ENCODE data around the gene RHBDD3.

The RHBDD3 gene

DNA sequence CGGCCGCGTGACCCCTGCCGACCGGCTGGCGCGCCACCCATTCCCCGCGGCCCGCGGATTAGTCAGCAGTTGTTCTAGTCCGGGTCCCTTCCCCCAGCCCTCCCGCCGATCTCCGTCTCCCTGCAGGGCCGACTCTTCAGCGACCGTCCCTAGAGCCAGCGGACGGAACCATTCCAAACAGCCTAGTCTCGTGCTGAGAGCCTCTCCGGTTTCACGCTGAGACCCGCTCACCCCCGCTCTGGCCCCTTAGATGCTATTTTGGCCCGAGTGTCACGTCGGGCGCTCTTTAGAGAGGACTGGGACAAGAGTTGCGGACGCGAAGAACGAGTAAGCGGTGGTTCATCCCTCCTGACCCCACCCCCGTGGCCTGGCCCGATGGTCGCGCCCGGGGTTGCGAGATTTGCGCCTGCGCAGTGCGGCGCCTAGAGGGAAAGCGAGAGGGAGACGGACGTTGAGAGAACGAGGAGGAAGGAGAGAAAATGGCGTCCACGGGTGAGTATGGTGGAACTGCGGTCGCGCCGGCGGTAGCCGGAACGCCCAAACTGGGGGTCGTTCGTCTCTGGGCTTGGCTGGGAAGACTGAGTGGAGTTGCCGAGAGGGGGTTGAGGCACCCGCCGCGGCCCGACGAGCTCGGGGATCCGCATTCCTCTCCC lies at the start of gene RHBDD3, which contains the start of gene EWSR1:
RHBDD3 (minus strand) TSS at position 124 of the 653 bp plus-strand sequence. CDS start 2,355 bp downstream, outside the sequence.
EWSR1 (plus strand) TSS at position 411 of the 653 bp plus-strand sequence; CDS start at position 480, 69 bp downstream.
- peak; percentile 97 for DNase-seq

DNA sequence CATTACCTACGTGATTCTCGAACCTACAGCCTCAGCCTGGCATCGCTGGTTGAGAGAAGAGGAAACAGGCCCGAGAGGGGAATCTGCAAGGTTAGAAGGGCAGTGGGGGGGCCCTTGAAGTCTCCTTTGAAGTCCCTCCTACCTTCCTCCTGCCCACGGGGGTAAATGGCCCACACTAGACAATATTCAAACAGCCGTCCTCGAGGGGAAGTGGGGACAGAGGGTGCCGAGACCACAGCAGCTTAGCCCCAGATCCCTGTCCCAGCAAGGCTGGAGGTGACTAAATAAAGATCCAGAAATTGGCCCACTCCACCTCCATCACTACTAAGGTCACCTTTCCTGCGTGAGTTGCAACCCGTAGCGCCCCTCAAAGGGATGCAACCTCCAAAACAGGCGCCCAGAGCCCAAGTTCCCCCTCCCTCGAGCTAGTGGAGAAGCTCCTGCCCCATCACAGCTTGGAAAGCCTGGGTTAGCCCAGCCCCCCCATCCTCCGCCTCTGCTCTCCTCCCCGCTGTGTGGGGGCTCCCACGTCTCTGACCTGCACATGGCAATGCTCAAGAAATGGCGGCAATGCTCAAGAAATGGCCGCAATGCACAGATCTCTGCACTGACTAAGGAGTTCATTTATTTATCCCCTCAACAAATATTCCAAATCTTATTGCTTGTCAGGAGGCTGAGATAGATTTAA lies 48.5 kb upstream of the RHBDD3 start:
- no peak for DNase-seq

DNA sequence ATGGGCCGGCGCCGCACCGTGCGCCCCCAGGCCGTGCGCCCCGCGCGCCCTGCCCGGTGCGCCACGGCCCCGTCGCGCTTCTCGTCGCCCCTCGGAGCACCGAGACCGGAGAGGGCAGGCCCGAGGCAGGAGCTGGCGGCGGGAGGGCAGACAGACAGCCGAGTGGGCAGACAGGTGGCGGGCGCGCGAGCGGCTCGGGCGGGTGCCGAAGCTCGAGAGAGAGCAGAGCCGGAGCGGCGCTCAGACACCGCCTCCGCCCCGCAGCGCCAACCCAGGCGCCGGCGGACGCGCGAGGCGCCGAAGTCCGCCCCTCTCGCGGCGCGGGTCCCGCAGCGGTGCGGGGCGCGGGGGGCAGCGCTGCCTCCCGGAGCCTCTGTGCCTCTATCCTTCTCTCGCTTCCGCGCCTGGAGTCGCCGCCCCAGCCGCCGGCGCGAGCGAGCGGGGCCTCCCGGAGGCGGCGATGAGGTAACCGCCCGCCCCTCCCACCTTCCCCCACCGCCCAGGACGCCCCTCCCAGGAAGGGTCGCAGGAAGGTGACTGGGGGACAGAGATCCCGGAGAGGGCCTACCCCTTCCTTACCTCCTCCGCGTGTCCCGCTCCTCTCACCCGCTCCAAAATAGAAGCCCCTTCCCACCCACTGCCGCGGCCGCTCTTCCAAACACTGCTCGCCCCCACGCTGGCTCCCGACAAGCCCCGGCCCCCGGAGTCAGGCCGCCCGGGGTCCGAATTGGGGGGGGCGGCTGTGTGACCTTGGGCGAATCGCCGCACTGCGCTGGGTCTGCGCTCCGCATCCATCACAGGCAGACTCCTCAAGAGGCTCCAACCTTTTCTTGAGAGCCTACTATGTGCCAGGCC lies 47.7 kb upstream of the RHBDD3 start, which contains the start of gene RASL10A:
RASL10A (minus strand) TSS at position 412 of the 855 bp plus-strand sequence. CDS start 451 bp downstream, outside the sequence.
- no peak for DNase-seq

DNA sequence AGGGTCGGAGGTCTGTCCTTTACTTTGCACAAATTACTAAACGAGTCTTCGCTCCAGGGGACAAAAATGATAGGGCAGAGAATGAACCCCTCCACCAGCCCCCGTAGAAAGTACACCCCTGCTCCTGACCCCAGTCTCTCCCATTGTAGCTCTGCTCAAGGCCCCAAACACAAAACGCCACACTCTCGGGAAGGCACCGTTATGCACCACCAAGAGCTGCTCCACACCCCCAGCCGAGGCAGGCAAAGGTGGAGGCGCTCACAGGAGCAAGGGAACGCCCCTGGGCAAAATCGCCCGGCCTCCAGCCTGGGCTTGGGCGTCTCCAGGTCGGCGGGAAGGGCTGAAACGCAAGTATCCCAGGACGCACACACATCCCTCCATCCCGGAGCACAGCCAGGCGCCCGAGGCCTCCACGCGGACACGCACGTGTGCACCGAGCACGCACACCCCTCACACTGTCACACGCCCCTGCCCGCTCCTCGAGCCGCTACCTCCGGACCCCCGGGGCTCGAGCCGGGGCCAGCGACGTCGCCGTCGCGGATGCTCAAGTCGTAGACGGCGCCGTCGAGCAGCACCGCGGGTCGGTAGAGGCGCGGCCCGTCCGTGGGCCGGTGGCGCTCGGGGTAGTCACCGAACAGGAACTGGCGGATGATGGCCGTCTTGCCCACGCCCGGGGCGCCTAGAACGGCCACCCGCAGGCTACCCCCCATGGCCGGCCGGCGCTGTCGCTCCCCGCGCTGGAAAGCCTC lies 46.9 kb upstream of the RHBDD3 start:
- no peak for DNase-seq

- no peak for DNase-seq
Measured at GRCh38 chr22:29313576-29314466, 46.0 kb upstream of the RHBDD3 start.

DNA sequence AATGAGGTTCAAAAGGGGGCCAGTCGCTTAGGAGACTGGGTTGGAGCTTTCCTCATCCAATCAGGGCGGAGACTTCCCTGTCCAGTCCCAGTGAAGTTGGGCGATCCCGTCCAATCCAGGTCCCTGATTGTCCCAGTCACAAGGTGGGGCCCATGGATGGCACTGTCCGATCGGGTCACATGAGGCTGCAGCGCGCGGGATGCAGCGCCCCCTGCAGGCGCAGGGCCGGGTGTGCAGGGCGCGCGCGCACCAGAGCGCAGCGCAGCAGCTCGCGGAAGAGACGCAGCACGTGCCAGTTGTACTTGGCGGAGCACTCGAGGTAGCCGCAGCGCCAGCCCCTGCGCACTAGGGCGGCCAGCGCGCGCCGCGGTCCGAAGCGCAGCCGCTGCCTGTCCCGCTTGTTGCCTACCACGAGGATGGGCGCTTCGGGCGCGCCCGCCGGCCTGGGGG lies 45.4 kb upstream of the RHBDD3 start:
- DNase-seq, result no peak

DNA sequence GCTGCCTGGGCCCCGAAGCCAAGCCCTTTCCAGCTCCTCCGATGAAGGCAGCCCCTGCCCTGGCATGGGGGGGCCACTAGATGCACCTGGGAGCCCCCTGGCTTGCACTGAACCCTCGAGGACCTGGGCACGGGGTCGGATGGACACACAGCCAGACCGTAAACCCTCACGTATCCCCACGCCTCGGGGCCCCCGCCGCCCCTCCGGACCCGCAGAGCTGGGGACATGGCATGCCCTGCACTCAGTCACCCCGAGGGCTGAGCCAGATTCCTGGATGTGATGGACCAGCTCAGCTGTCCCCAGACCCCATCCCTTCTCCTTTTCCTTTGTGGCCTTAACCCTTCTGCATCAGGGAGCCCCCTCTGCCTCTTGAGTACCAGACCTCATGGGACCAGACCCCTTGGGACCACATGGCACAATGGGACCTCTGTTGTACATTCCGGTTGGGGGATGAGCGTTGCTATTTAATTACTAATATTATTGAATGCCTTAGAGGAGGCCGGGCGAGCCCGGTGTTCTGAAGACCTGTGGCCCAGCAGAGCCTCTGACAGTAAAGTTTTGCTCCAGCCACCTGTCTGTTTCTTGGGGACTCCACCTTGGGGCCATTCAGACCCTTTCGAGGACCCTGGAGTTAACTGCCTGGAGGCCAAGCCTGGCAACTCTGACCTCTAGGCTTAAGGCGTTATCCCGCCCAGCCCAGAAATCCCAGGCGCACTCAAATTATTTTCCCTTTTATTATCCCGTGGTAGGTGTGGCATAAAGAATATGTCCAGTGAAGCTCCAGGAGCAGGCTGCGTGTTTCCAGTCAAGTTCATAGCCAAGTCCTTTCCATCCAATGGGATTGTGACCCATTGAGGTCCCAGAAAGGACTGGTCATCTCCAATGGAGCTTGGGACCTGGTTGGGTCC lies 44.7 kb upstream of the RHBDD3 start:
- no peak for DNase-seq

DNA sequence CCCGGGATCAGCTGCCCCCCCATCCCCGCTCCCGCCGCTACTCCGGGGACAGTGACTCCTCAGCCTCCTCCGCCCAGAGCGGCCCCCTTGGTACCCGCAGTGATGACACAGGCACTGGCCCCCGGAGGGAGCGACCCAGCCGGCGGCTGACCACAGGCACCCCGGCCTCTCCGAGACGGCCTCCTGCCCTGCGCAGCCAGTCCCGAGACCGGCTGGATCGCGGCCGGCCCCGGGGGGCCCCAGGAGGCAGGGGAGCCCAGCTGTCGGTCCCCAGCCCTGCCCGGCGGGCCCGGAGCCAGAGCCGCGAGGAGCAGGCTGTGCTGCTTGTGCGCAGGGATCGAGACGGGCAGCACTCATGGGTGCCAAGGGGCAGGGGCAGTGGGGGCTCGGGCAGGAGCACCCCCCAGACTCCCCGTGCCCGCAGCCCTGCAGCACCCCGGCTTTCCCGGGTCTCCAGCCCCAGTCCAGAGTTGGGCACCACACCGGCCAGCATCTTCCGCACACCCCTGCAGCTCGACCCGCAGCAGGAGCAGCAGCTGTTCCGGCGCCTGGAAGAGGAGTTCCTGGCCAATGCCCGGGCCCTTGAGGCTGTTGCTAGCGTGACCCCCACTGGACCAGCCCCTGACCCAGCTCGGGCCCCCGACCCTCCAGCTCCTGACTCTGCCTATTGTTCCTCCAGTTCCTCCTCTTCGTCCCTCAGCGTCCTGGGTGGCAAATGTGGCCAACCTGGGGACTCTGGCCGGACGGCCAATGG lies 43.9 kb upstream of the RHBDD3 start:
- DNase-seq, result no peak

DNA sequence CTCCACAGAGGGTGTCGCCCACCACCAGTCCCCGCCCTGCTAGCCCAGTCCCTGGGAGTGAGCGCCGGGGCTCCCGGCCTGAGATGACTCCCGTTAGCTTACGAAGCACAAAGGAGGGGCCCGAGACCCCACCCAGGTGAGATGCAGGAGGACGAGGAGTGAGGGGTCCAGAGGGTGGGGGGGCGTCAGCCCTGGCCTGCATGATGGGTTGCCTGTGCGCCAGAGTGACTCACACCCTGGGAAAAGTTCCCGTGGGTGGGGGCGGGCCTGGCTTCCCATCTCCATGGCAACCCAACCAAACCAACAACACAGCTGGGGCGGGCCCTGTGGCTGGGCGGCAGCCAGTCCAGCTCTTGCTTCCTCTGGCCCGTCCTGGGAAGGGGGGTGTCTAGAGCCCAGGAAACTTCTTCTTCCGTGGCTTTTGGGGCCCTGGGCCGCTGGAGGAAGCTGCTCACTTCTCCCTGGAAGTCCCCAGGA lies 43.1 kb upstream of the RHBDD3 start:
- peak; percentile 97 for DNase-seq

GRCh38 chr22:29310065-29310862 lies 42.5 kb upstream of the RHBDD3 start:
- DNase-seq, result no peak

- DNase-seq, result no peak
Measured at GRCh38 chr22:29309332-29310064, 41.7 kb upstream of the RHBDD3 start.

- DNase-seq, result peak; percentile 86
Measured at GRCh38 chr22:29308791-29309262, 41.0 kb upstream of the RHBDD3 start.

GRCh38 chr22:29308148-29308790 lies 40.5 kb upstream of the RHBDD3 start:
- no peak for DNase-seq

DNA sequence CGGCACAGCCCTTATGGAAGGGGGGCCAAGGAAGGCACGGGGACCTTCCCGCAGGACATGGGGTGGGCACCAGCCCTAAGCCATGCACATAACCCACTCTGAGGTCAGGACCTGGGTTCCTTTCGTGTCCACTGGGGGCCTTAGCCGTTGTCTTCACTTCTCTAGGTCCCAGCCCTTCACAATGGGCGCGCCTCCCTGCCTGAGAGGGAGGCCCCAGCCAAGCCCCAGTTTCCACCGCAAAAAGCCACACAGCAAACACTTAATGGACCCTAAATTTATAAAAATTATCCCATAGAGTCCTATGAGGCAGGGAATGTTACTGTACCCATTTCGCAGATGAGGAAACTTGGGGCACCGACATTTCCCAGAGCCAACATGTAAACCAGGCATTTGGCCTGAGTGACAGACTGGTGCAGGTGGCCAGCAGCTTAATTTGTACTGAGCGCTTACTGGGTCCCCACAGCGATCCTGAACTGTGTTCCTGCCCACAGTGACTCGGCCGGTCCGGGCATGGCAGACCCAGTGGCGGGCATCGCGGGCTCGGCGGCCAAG lies 39.9 kb upstream of the RHBDD3 start:
- no peak for DNase-seq

DNA sequence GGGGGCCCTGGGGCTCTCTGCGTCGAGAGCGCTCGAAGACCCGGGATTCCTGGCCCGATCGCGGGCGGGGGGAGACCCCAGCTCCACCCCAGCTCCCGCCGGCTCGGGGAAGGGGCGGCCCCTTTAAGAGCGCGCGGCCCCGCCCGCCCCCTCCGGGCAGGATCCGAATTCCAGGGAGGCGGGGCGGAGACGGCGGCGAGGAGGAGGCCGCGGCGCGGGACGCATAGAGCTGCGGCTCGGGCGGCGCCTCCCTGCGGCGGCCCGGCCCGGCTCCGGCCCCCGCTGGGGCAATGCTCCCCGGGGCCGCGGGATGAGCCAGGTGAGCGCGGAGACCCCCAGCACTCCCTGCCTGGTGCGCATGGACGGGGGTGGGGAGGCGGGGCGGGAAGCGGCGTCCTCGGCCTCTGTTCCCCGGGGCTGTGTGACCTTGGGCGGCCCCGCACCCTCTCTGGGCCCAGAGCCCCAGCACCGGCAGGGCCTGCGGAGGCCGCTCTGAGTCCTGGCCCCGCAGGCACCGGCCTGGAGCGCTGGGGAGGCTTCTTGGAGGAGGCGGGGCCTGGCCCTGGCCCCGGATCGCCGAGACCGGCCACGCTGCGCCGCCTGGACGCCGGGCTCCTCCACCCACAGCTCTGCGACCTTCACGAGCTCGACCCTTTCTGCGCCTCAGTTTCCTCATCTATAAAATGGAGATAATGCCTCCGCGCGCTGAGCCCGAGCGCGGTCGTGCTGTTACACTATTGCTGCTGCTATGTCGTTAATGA lies 39.2 kb upstream of the RHBDD3 start:
- DNase-seq, result peak; percentile 82
